ENCODE results near the gene LRRC49.

LRRC49 gene

DNA sequence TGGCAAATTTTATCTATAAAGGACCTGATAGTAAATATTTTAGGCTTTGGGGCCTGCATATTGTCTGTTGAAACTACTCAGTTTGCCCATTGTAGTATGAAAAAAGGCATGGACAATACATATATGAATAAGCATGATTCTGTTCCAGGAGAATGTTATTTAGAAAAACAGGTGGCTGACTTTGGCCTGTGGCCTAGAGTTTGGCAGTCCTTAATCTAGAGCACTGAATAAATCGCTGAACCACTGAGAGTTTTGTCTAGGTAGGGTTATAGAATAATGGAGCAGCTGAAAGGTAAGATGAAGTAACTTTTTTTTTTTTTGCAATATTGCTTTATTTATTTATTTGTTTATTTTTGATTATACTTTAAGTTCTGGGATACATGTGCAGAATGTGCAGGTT lies 75.0 kb downstream of the LRRC49 start:
- TF ChIP-seq SIN3A (IDR thresholded peaks at IDR 0.05; ENCODE audit: borderline replicate concordance, insufficient read depth, low read length) (no peak), TAF1 (IDR thresholded peaks at IDR 0.05; ENCODE audit: borderline replicate concordance, insufficient read depth, low read length) (no peak), POLR2AphosphoS5 (IDR thresholded peaks at IDR 0.05; ENCODE audit: low read depth, low read length) (no peak), FOXP2 (optimal IDR thresholded peaks at IDR 0.05; ENCODE audit: borderline replicate concordance, extremely low read depth, extremely low read length, insufficient read depth) (no peak)
- TF ChIP-seq, protein P1, sequence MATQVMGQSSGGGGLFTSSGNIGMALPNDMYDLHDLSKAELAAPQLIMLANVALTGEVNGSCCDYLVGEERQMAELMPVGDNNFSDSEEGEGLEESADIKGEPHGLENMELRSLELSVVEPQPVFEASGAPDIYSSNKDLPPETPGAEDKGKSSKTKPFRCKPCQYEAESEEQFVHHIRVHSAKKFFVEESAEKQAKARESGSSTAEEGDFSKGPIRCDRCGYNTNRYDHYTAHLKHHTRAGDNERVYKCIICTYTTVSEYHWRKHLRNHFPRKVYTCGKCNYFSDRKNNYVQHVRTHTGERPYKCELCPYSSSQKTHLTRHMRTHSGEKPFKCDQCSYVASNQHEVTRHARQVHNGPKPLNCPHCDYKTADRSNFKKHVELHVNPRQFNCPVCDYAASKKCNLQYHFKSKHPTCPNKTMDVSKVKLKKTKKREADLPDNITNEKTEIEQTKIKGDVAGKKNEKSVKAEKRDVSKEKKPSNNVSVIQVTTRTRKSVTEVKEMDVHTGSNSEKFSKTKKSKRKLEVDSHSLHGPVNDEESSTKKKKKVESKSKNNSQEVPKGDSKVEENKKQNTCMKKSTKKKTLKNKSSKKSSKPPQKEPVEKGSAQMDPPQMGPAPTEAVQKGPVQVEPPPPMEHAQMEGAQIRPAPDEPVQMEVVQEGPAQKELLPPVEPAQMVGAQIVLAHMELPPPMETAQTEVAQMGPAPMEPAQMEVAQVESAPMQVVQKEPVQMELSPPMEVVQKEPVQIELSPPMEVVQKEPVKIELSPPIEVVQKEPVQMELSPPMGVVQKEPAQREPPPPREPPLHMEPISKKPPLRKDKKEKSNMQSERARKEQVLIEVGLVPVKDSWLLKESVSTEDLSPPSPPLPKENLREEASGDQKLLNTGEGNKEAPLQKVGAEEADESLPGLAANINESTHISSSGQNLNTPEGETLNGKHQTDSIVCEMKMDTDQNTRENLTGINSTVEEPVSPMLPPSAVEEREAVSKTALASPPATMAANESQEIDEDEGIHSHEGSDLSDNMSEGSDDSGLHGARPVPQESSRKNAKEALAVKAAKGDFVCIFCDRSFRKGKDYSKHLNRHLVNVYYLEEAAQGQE (IDR thresholded peaks at IDR 0.05; ENCODE audit: insufficient read depth in 1 of 2, low read depth in 2 of 2, low read length in 2 of 2): no peak

GRCh38 chr15:70974004-70974832 lies 81.6 kb downstream of the LRRC49 start:
- TF ChIP-seq, protein P1 (IDR thresholded peaks at IDR 0.05; ENCODE audit: insufficient read depth in 1 of 2, low read depth in 2 of 2, low read length in 2 of 2): no peak
- TF ChIP-seq POLR2AphosphoS5 (IDR thresholded peaks at IDR 0.05; ENCODE audit: low read depth, low read length) (no peak), TAF1 (IDR thresholded peaks at IDR 0.05; ENCODE audit: borderline replicate concordance, insufficient read depth, low read length) (no peak), SIN3A (IDR thresholded peaks at IDR 0.05; ENCODE audit: borderline replicate concordance, insufficient read depth, low read length) (no peak), FOXP2 (optimal IDR thresholded peaks at IDR 0.05; ENCODE audit: borderline replicate concordance, extremely low read depth, extremely low read length, insufficient read depth) (no peak)

- TF ChIP-seq SIN3A (IDR thresholded peaks at IDR 0.05; ENCODE audit: borderline replicate concordance, insufficient read depth, low read length) (no peak), TAF1 (IDR thresholded peaks at IDR 0.05; ENCODE audit: borderline replicate concordance, insufficient read depth, low read length) (no peak), POLR2AphosphoS5 (IDR thresholded peaks at IDR 0.05; ENCODE audit: low read depth, low read length) (no peak), FOXP2 (optimal IDR thresholded peaks at IDR 0.05; ENCODE audit: borderline replicate concordance, extremely low read depth, extremely low read length, insufficient read depth) (no peak)
- TF ChIP-seq, protein P1 (IDR thresholded peaks at IDR 0.05; ENCODE audit: insufficient read depth in 1 of 2, low read depth in 2 of 2, low read length in 2 of 2): no peak
Observed at GRCh38 chr15:70976851-70977250, 84.2 kb downstream of the LRRC49 start.

DNA sequence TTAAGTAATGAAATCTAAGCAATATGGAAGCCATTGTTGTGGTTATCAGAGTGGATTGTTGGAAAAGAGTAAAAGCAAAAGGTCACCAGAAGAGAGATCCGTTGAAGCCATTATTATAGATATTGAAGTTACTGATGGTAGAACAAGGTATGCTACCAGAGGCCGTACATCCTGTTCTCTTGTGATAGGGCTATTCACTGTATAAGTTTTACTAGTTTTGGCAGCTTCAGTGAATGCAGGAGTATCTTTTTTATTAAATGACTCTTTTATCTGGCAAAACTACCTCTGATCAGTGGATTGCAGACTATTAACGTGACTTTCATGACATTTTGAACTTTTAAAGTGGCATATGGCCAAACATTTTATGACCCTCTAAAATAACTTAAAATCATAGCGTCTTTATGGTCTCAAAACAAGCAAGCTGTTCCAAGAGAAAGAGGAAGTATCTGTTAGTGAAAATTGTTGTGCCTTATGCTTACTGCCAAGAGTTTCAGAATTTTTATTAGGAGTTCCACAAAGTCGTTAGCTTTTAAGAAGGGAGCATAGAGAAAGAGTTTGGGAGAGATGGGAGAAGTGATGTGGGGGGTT lies 102.9 kb downstream of the LRRC49 start:
- TF ChIP-seq TAF1 (IDR thresholded peaks at IDR 0.05; ENCODE audit: borderline replicate concordance, insufficient read depth, low read length) (no peak), SIN3A (IDR thresholded peaks at IDR 0.05; ENCODE audit: borderline replicate concordance, insufficient read depth, low read length) (no peak), FOXP2 (optimal IDR thresholded peaks at IDR 0.05; ENCODE audit: borderline replicate concordance, extremely low read depth, extremely low read length, insufficient read depth) (no peak), POLR2AphosphoS5 (IDR thresholded peaks at IDR 0.05; ENCODE audit: low read depth, low read length) (no peak)
- TF ChIP-seq, protein P1 (IDR thresholded peaks at IDR 0.05; ENCODE audit: insufficient read depth in 1 of 2, low read depth in 2 of 2, low read length in 2 of 2): no peak
